K562 (cell line): ENCODE results near the gene ART1. TPM values are rescaled to one million over a fixed set of nuclear protein-coding genes. Genes with fewer than 3 reads are reported as not detected.

Source experiments
- GTF3C2 ChIP-seq: IDR thresholded peaks from 3 replicates; pipeline ENCODE4 v1.6.1; 2011; ENCODE audit warnings: borderline replicate concordance, mild to moderate bottlenecking, moderate library complexity; ENCODE audit not compliant: insufficient read length; ENCODE audit errors: extremely low read depth
- MXD1 ChIP-seq: fragments of 250-450 bp; sonication (Bioruptor Pico); IDR thresholded peaks from 2 replicates; pipeline ENCODE4 v1.8.0; 2021; ENCODE audit warnings: borderline replicate concordance, mild to moderate bottlenecking, moderate library complexity; ENCODE audit not compliant: poor library complexity, severe bottlenecking
- TFAP4 ChIP-seq: sonication (generic); formaldehyde crosslinking; IDR thresholded peaks from 2 replicates; pipeline ENCODE4 v1.8.0; 2022; ENCODE audit warnings: missing genetic modification reagents, mild to moderate bottlenecking, moderate library complexity, borderline replicate concordance
- ZNF408 ChIP-seq: fragments of 250-450 bp; sonication (Bioruptor Pico); IDR thresholded peaks from 2 replicates; pipeline ENCODE4 v1.4.0; 2020; ENCODE audit warnings: low read depth, mild to moderate bottlenecking, moderate library complexity
- ZNF511 ChIP-seq: sonication (generic); formaldehyde crosslinking; IDR thresholded peaks from 2 replicates; pipeline ENCODE4 v1.8.0; 2022; ENCODE audit warnings: mild to moderate bottlenecking, missing genetic modification reagents
- polyA plus RNA-seq, 8 experiments: library from polyadenylated mRNA; depleted of rRNA in 4 of 8; stranded (reverse) in 5 of 8; unstranded in 3 of 8; fragments of >200 nt; fragmentation: Nextera tagmentation in 2 of 8; fragmentation: Illumina TruSeq in 1 of 8; extraction: Ambion mirVana in 2 of 8; extraction: Trizol in 1 of 8; gene quantifications; 2 replicates each; pipeline versions ENCODE4 v1.2.1 to v1.2.3, GENCODE V29; 2011 to 2014; ENCODE audit warnings: inconsistent platforms in 1 of 8, missing spikeins in 1 of 8
- total RNA-seq, 7 experiments: library from RNA; depleted of rRNA in 6 of 7; stranded (reverse); fragments of >200 nt in 6 of 7; fragmentation: Illumina TruSeq in 2 of 7; extraction: Trizol in 2 of 7; gene quantifications; 2 replicates each; pipeline versions ENCODE4 v1.2.1 to v1.2.3, GENCODE V29; 2011 to 2021; ENCODE audit warnings: low replicate concordance in 1 of 7

ART1 gene
- total and polyA plus RNA-seq, 9 of the 15 experiments (the other 6 are each of a cell fraction or from before 2014, with no cell fraction given), result not detected

GRCh38 chr11:3684129-3684818 is 39.3 kb downstream of the ART1 start (continued):
- TF ChIP-seq GTF3C2, result no peak
- no peak for TF ChIP-seq TFAP4 (CRISPR knock-in tag)
- TF ChIP-seq MXD1 (CRISPR knock-in tag), result no peak
- no peak for TF ChIP-seq ZNF408
- no peak for TF ChIP-seq ZNF511
